Testis (tissue), 2 donors: ENCODE data around the gene SGIP1.

Experiments used
- CTCF ChIP-seq, 3 experiments: fragments of 450-650 bp in 2 of 3; fragments of 200-600 bp in 1 of 3; sonication (generic) in 1 of 3; IDR thresholded peaks; one replicate each; pipeline ENCODE4 v1.5.1; 2016 to 2019; ENCODE audit warnings: antibody characterized with exemption in 3 of 3, mild to moderate bottlenecking in 2 of 3, moderate library complexity in 1 of 3
- POLR2A ChIP-seq: fragments of 450-650 bp; IDR thresholded peaks from one replicate; pipeline ENCODE4 v1.6.1; 2017; ENCODE audit warnings: antibody characterized with exemption, mild to moderate bottlenecking, moderate library complexity

- TF ChIP-seq CTCF (IDR thresholded peaks at IDR 0.05) (peak; percentile 73 to 77 (median 73)), POLR2A (no peak)
Measured at GRCh38 chr1:66764994-66765578, 231.1 kb downstream of the SGIP1 start.
